Right kidney (tissue), 1 donor: ENCODE measurements around the gene SLC24A4.

Experiments
- DNase-seq: peaks from one replicate; pipeline ENCODE4 v3.0.0-alpha.2; 2016

Gene SLC24A4

GRCh38 chr14:92459030-92459949 lies 136.3 kb downstream of the SLC24A4 start:
- DNase-seq, result no peak

GRCh38 chr14:92459950-92460421 lies 137.0 kb downstream of the SLC24A4 start:
- DNase-seq, result no peak

- no peak for DNase-seq
Measured at GRCh38 chr14:92460541-92460915, 137.6 kb downstream of the SLC24A4 start.

GRCh38 chr14:92460916-92461579 lies 138.1 kb downstream of the SLC24A4 start:
- DNase-seq, result no peak

- no peak for DNase-seq
Measured at GRCh38 chr14:92461891-92462290, 138.9 kb downstream of the SLC24A4 start.

- DNase-seq, result no peak
Measured at GRCh38 chr14:92462568-92462967, 139.6 kb downstream of the SLC24A4 start.

GRCh38 chr14:92463141-92463540 lies 140.2 kb downstream of the SLC24A4 start:
- no peak for DNase-seq

GRCh38 chr14:92464156-92464555 lies 141.2 kb downstream of the SLC24A4 start:
- no peak for DNase-seq

- no peak for DNase-seq
Measured at GRCh38 chr14:92464716-92465115, 141.8 kb downstream of the SLC24A4 start.

- no peak for DNase-seq
Measured at GRCh38 chr14:92465353-92466055, 142.5 kb downstream of the SLC24A4 start.

- no peak for DNase-seq
Measured at GRCh38 chr14:92466059-92466458, 143.1 kb downstream of the SLC24A4 start.

- DNase-seq, result no peak
Measured at GRCh38 chr14:92469515-92469914, 146.6 kb downstream of the SLC24A4 start.

GRCh38 chr14:92470215-92470614 lies 147.2 kb downstream of the SLC24A4 start:
- DNase-seq, result no peak

- no peak for DNase-seq
Measured at GRCh38 chr14:92470811-92471210, 147.8 kb downstream of the SLC24A4 start.

- no peak for DNase-seq
Measured at GRCh38 chr14:92471919-92472318, 149.0 kb downstream of the SLC24A4 start.

- DNase-seq, result no peak
Measured at GRCh38 chr14:92472860-92473259, 149.9 kb downstream of the SLC24A4 start.

GRCh38 chr14:92473261-92473968 lies 150.4 kb downstream of the SLC24A4 start:
- DNase-seq, result no peak

- DNase-seq, result no peak
Measured at GRCh38 chr14:92473969-92474535, 151.1 kb downstream of the SLC24A4 start.

- DNase-seq, result no peak
Measured at GRCh38 chr14:92475037-92475436, 152.1 kb downstream of the SLC24A4 start.

- DNase-seq, result no peak
Measured at GRCh38 chr14:92475451-92476187, 152.7 kb downstream of the SLC24A4 start.

- no peak for DNase-seq
Measured at GRCh38 chr14:92480856-92481255, 157.9 kb downstream of the SLC24A4 start.
